HG03469 (cell line): Measurements from ENCODE around the gene MIXL1.

Experiments used
- ATAC-seq: cut with Tn5 transposase; IDR thresholded peaks from one replicate; pipeline ENCODE4 v1.9.1; 2021; ENCODE audit warnings: mild to moderate bottlenecking, moderate library complexity, moderate number of reproducible peaks; ENCODE audit not compliant: unreplicated experiment

MIXL1 gene

GRCh38 chr1:226276077-226276682 lies 52.7 kb downstream of the MIXL1 start:
- ATAC-seq, result no peak
